HCT116 (cell line): ENCODE data around the gene TSPAN15. TPM values are rescaled to one million over a fixed set of nuclear protein-coding genes. Genes with fewer than 3 reads are reported as not detected.

Experiments
- ATAC-seq: fragments of 200-7000 bp; cut with Tn5 transposase; 2 replicates; pipeline ENCODE4 v1.9.1; 2020; ENCODE audit warnings: mild to moderate bottlenecking, moderate library complexity
- BruUV-seq: library from RNA; stranded (reverse); fragments of 400-500 nt; replicated peaks from 2 replicates; lab custom pipeline; 2021; lab: Mats Ljungman, UMichigan
- CTCF ChIA-PET: fragments of 300-600 bp; sonication (Branson Sonifier 250); formaldehyde crosslinking; loops from one replicate; lab custom pipeline; 2021; ENCODE audit warnings: antibody characterized with exemption; lab: Charles Lee
- POLR2A ChIA-PET: fragments of 300-600, 350-600 bp; sonication (Branson Sonifier 250); formaldehyde crosslinking; loops from one replicate; lab custom pipeline; 2021; ENCODE audit warnings: antibody characterized with exemption; lab: Charles Lee
- RAD21 ChIA-PET, 2 experiments: fragments of 300-600 bp; sonication (Branson Sonifier 250); formaldehyde crosslinking; loops; one replicate each; lab custom pipeline; 2023; ENCODE audit warnings: low total read pairs in 2 of 2; ENCODE audit not compliant: uncharacterized antibody in 2 of 2, unreplicated experiment in 2 of 2, low non-redundant PET in 1 of 2; lab: Charles Lee
- DNase-seq: peaks from one replicate; pipeline ENCODE4 v3.0.0-alpha.2; 2010; ENCODE audit warnings: low read depth, low spot score
- H2AFZ ChIP-seq: fragments of 200-600 bp; shearing (Covaris generic), sonication (generic); 2 replicates; pipeline ENCODE4 v1.6.1; 2017; ENCODE audit warnings: low read depth, mixed run types, mixed read lengths, antibody characterized with exemption, low read length; ENCODE audit not compliant: poor library complexity, severe bottlenecking
- H3K27ac ChIP-seq: 2 replicates; pipeline ENCODE4 v1.5.1; 2012; ENCODE audit warnings: low read depth, low read length
- H3K27me3 ChIP-seq: fragments of 200-600 bp; sonication (generic); 2 replicates; pipeline ENCODE4 v1.6.1; 2016; ENCODE audit warnings: mixed run types, low read length, mixed read lengths; ENCODE audit not compliant: insufficient read depth
- H3K36me3 ChIP-seq, 2 experiments: fragments of 200-500 bp in 1 of 2; fragments of 200-600 bp in 1 of 2; sonication (Bioruptor generic) in 1 of 2; sonication (generic) in 1 of 2; 2 replicates each; pipeline versions ENCODE4 v1.5.1 to v1.6.1; 2014 to 2016; ENCODE audit warnings: low read length in 2 of 2, inconsistent platforms in 1 of 2, mixed read lengths in 1 of 2, mixed run types in 1 of 2; ENCODE audit not compliant: insufficient read depth in 2 of 2, control insufficient read depth in 1 of 2
- H3K4me1 ChIP-seq, 2 experiments: fragments of 200-600 bp in 1 of 2; sonication (generic) in 1 of 2; 2 replicates each; pipeline versions ENCODE4 v1.5.1 to v1.6.1; 2012 to 2017; ENCODE audit warnings: low read length in 2 of 2, inconsistent platforms in 1 of 2, mild to moderate bottlenecking in 1 of 2, mixed read lengths in 1 of 2, mixed run types in 1 of 2, moderate library complexity in 1 of 2; ENCODE audit not compliant: insufficient read depth in 2 of 2, control insufficient read depth in 1 of 2
- H3K4me2 ChIP-seq: fragments of 200-600 bp; sonication (generic); 2 replicates; pipeline ENCODE4 v1.6.1; 2017; ENCODE audit warnings: mixed run types, low read length, mixed read lengths
- H3K4me3 ChIP-seq, 2 experiments: fragments of 200-600 bp in 1 of 2; sonication (generic) in 1 of 2; replicated peaks in 1 of 2; 2 replicates each; pipeline ENCODE4 v1.5.1; 2011 to 2016; ENCODE audit warnings: low read length in 2 of 2, control low read depth in 1 of 2, low read depth in 1 of 2, mild to moderate bottlenecking in 1 of 2, mixed read lengths in 1 of 2, mixed run types in 1 of 2
- H3K79me2 ChIP-seq: fragments of 200-600 bp; sonication (generic); 2 replicates; pipeline ENCODE4 v1.6.1; 2017; ENCODE audit warnings: mild to moderate bottlenecking, mixed run types, low read length, moderate library complexity, mixed read lengths; ENCODE audit not compliant: insufficient read depth
- H3K9ac ChIP-seq: fragments of 200-600 bp; sonication (generic); 2 replicates; pipeline ENCODE4 v1.6.1; 2016; ENCODE audit warnings: low read length, mixed read lengths
- H3K9me2 ChIP-seq: fragments of 200-600 bp; sonication (generic), shearing (Covaris generic); 2 replicates; pipeline ENCODE4 v1.6.1; 2017; ENCODE audit warnings: mixed run types, mild to moderate bottlenecking, moderate library complexity; ENCODE audit not compliant: insufficient read depth
- H3K9me3 ChIP-seq, 2 experiments: fragments of 200-500 bp in 1 of 2; fragments of 200-600 bp in 1 of 2; sonication (Bioruptor generic) in 1 of 2; sonication (generic) in 1 of 2; 2 replicates each; pipeline ENCODE4 v1.6.1; 2014 to 2017; ENCODE audit warnings: low read length in 2 of 2, mixed read lengths in 2 of 2, inconsistent platforms in 1 of 2, low read depth in 1 of 2, mild to moderate bottlenecking in 1 of 2, mixed run types in 1 of 2, moderate library complexity in 1 of 2; ENCODE audit not compliant: control insufficient read depth in 1 of 2, insufficient read depth in 1 of 2
- H4K20me1 ChIP-seq: fragments of 200-600 bp; sonication (generic), shearing (Covaris generic); 2 replicates; pipeline ENCODE4 v1.6.1; 2017; ENCODE audit warnings: mixed run types, mild to moderate bottlenecking, moderate library complexity; ENCODE audit not compliant: insufficient read depth
- EZH2 ChIP-seq: fragments of 200-600 bp; sonication (generic); IDR thresholded peaks from 2 replicates; pipeline ENCODE4 v1.6.1; 2017; ENCODE audit warnings: antibody characterized with exemption, mixed run types
- FOSL1 ChIP-seq: IDR thresholded peaks from 2 replicates; pipeline ENCODE4 v1.6.1; 2012; ENCODE audit warnings: low read depth
- POLR2A ChIP-seq: IDR thresholded peaks from 2 replicates; pipeline ENCODE4 v1.7.0; 2011; ENCODE audit warnings: borderline replicate concordance; ENCODE audit not compliant: insufficient read depth, insufficient read length; ENCODE audit errors: extremely low read depth
- POLR2AphosphoS5 ChIP-seq: IDR thresholded peaks from 2 replicates; pipeline ENCODE4 v1.6.1; 2011; ENCODE audit warnings: mild to moderate bottlenecking, low read depth, low read length, moderate library complexity
- RAD21 ChIP-seq: IDR thresholded peaks from 2 replicates; pipeline ENCODE4 v1.6.1; 2012; ENCODE audit warnings: low read depth, mild to moderate bottlenecking
- SP1 ChIP-seq: IDR thresholded peaks from 2 replicates; pipeline ENCODE4 v1.6.1; 2012; ENCODE audit warnings: low read depth
- SRF ChIP-seq: IDR thresholded peaks from 2 replicates; pipeline ENCODE4 v1.6.1; 2012; ENCODE audit warnings: low read depth
- ZNF274 ChIP-seq: fragments of 200-500 bp; sonication (Bioruptor generic); IDR thresholded peaks from 2 replicates; pipeline ENCODE4 v1.6.1; 2014; ENCODE audit warnings: mild to moderate bottlenecking, low read depth, low read length, inconsistent platforms
- intact Hi-C: fragments of 100-400 bp; cut with micrococcal nuclease; formaldehyde crosslinking; loops from 2 replicates; pipeline ENCODE4 v1.10.0; 2022
- total RNA-seq: library from RNA; stranded (reverse); gene quantifications from one replicate; pipeline ENCODE4 v1.2.1, GENCODE V29; 2021; ENCODE audit not compliant: unreplicated experiment
- TF ChIP-seq, protein P1 (sequence below): IDR thresholded peaks from 2 replicates; pipeline ENCODE4 v1.6.1; 2012
- TF ChIP-seq, protein P2 (sequence below): IDR thresholded peaks from 2 replicates; pipeline ENCODE4 v1.6.1; 2012; ENCODE audit warnings: low read depth

Gene TSPAN15
- total RNA-seq, 1 experiment from 2014 or later = 16.0 TPM

DNA sequence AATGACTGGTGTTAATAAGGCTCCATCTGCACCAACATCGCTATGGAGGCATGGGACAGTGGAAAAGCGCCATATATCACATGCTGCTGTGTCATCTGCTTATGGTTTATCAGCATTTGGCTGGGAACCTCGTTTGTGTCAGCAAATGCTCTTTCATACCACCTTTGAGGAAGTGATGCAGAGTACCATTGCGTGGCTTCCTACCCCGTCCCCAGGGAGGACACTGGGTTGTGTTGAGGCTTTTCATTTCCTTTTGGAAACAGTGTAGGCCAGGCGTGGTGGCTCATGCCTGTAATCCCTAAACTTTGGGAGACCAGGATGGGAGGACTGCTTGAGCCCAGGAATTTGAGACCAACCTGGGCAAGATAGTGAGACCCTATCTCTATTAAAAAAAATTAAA lies 41.3 kb upstream of the TSPAN15 start:
- ATAC-seq = no peak
- TF ChIP-seq FOSL1 (no peak), SRF (no peak), RAD21 (no peak), SP1 (no peak), EZH2 (no peak), ZNF274 (no peak), POLR2A (no peak)
- Histone ChIP-seq H3K27me3 (no peaks in the 10 kb centered on the region), H3K9me2 (no peaks in the 10 kb centered on the region), H3K4me3 (no peak overlapping the region), H3K9ac (no peak overlapping the region), H2AFZ (no peak overlapping the region), H3K27ac (no peak overlapping the region), H3K4me1 (peaks cover 9 to 21% of the 10 kb centered on the region in 2 experiments), H3K79me2 (no peaks in the 10 kb centered on the region), H3K4me2 (no peak overlapping the region), H3K9me3 (no peaks in the 10 kb centered on the region), H4K20me1 (no peaks in the 10 kb centered on the region), H3K36me3 (no peaks in the 10 kb centered on the region)
- no peak for DNase-seq
- RAD21 ChIA-PET = no interaction called here
- POLR2A ChIA-PET = interaction anchor here (0.6 kb wide), 1 partner anchor 12 kb away, joined by 4 read pairs; no protein-coding TSS in a partner anchor
- CTCF ChIA-PET = no interaction called here
- intact Hi-C loops = loop anchor here (2.0 kb wide), 1 partner anchor 229 kb away; no protein-coding TSS in a partner anchor
- no TSS peak for BruUV-seq

DNA sequence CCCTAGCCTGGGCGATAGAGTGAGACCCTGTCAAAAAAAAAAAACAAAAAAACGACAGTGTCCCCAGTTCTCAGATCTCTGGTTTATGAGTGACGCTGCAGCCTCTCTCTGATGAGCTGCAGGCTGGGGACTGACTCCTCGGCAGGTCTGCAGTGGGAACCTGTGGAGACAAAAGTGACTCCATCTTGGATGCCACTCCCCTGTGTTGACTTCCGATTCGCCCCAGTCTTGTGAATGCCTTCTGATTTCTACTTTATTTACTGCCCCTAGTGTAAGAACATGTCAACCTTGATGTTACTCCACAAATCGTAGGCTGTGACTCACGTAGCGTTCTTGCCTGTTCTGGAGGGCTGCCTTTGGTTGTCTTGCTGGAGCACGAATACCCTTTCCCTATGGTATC lies 40.8 kb upstream of the TSPAN15 start:
- RAD21 ChIA-PET = no interaction called here
- no peaks in the 10 kb centered on the region for H3K36me3 ChIP-seq
- no TSS peak for BruUV-seq
- H3K9me2 ChIP-seq = no peaks in the 10 kb centered on the region
- ATAC-seq (no peak), DNase-seq (no peak)
- H4K20me1 ChIP-seq = no peaks in the 10 kb centered on the region
- no peak overlapping the region for H3K4me3 ChIP-seq
- no peaks in the 10 kb centered on the region for H3K27me3 ChIP-seq
- intact Hi-C loops = no loop called here
- no peak overlapping the region for H2AFZ ChIP-seq
- H3K9ac ChIP-seq = no peak overlapping the region
- no peaks in the 10 kb centered on the region for H3K79me2 ChIP-seq
- CTCF ChIA-PET = no interaction called here
- TF ChIP-seq POLR2AphosphoS5 = no peak
- TF ChIP-seq, protein P1, sequence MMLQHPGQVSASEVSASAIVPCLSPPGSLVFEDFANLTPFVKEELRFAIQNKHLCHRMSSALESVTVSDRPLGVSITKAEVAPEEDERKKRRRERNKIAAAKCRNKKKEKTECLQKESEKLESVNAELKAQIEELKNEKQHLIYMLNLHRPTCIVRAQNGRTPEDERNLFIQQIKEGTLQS = no peak
- TF ChIP-seq, protein P2, sequence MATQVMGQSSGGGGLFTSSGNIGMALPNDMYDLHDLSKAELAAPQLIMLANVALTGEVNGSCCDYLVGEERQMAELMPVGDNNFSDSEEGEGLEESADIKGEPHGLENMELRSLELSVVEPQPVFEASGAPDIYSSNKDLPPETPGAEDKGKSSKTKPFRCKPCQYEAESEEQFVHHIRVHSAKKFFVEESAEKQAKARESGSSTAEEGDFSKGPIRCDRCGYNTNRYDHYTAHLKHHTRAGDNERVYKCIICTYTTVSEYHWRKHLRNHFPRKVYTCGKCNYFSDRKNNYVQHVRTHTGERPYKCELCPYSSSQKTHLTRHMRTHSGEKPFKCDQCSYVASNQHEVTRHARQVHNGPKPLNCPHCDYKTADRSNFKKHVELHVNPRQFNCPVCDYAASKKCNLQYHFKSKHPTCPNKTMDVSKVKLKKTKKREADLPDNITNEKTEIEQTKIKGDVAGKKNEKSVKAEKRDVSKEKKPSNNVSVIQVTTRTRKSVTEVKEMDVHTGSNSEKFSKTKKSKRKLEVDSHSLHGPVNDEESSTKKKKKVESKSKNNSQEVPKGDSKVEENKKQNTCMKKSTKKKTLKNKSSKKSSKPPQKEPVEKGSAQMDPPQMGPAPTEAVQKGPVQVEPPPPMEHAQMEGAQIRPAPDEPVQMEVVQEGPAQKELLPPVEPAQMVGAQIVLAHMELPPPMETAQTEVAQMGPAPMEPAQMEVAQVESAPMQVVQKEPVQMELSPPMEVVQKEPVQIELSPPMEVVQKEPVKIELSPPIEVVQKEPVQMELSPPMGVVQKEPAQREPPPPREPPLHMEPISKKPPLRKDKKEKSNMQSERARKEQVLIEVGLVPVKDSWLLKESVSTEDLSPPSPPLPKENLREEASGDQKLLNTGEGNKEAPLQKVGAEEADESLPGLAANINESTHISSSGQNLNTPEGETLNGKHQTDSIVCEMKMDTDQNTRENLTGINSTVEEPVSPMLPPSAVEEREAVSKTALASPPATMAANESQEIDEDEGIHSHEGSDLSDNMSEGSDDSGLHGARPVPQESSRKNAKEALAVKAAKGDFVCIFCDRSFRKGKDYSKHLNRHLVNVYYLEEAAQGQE = no peak
- TF ChIP-seq, all 23 proteins: peak for 0
- H3K4me2 ChIP-seq = no peak overlapping the region
- POLR2A ChIA-PET = interaction anchor here (0.6 kb wide), 1 partner anchor 11 kb away, joined by 4 read pairs; no protein-coding TSS in a partner anchor
- H3K27ac ChIP-seq = no peak overlapping the region
- H3K4me1 ChIP-seq = peaks cover 9 to 21% of the 10 kb centered on the region in 2 experiments
- no peaks in the 10 kb centered on the region for H3K9me3 ChIP-seq
